ENCODE results near the gene OTOA. TPM values are rescaled to one million over a fixed set of nuclear protein-coding genes. Genes with fewer than 3 reads are reported as not detected.

Gene OTOA
- total RNA-seq (10 to 100 TPM in 1 of 9 donors, 1 to 10 TPM in 3, under 1 TPM in 3, not detected in 2; 0.18 to 15.7 (median 1.1) TPM), polyA plus RNA-seq (1 to 10 TPM in 1 of 3 donors, under 1 TPM in 2; 0.16 to 2.6 (median 0.71) TPM)
- long read RNA-seq, donor 1: 0 reads
- long read RNA-seq, donor 2: 0 reads
- long read RNA-seq, donor 3: 0 reads
- long read RNA-seq, donor 4, partial matches to known transcripts: 4 of 4 reads
- long read RNA-seq, donor 4, other reads (novel, unspliced or antisense): 0 of 4 reads
- long read RNA-seq, donor 5, partial matches to known transcripts: 0 of 1 reads
- long read RNA-seq, donor 5, other reads (novel, unspliced or antisense): 1 of 1 reads
- long read RNA-seq, donor 6: 0 reads
- long read RNA-seq, donor 7: 0 reads
- long read RNA-seq, donor 8, partial matches to known transcripts: 0 of 1 reads
- long read RNA-seq, donor 8, other reads (novel, unspliced or antisense): 0 of 1 reads
- long read RNA-seq, donor 9: 0 reads
- long read RNA-seq, donor 10, partial matches to known transcripts: 0 of 1 reads
- long read RNA-seq, donor 10, other reads (novel, unspliced or antisense): 0 of 1 reads

- peak within 1 kb of the TSS in 1 of 4 donors; percentile 48 for H3K4me3 ChIP-seq
- no peaks in the 10 kb centered on the region for H3K36me3 ChIP-seq (replicated peaks in 1 of 2)
- TF ChIP-seq, protein P1, sequence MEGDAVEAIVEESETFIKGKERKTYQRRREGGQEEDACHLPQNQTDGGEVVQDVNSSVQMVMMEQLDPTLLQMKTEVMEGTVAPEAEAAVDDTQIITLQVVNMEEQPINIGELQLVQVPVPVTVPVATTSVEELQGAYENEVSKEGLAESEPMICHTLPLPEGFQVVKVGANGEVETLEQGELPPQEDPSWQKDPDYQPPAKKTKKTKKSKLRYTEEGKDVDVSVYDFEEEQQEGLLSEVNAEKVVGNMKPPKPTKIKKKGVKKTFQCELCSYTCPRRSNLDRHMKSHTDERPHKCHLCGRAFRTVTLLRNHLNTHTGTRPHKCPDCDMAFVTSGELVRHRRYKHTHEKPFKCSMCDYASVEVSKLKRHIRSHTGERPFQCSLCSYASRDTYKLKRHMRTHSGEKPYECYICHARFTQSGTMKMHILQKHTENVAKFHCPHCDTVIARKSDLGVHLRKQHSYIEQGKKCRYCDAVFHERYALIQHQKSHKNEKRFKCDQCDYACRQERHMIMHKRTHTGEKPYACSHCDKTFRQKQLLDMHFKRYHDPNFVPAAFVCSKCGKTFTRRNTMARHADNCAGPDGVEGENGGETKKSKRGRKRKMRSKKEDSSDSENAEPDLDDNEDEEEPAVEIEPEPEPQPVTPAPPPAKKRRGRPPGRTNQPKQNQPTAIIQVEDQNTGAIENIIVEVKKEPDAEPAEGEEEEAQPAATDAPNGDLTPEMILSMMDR (IDR thresholded peaks at IDR 0.05): no peak
- TF ChIP-seq POLR2A (IDR thresholded peaks at IDR 0.05): no peak
- H3K9me3 ChIP-seq (replicated peaks in 1 of 3): no peaks in the 10 kb centered on the region
- DNase-seq: peak in 2 of 7 donors; percentile 19 to 30
- WGBS, 4 donors: 6 to 24% (median 16%) methylated on average over 11 to 45 of the region's 45 CpGs
- no peaks in the 10 kb centered on the region for H3K27me3 ChIP-seq
- H3K4me1 ChIP-seq (replicated peaks in 1 of 2): peaks cover 0 to 5% of the 10 kb centered on the region in 2 donors
- intact Hi-C loops (cut with DNase I): no loop called here
- H3K27ac ChIP-seq: no peak within 1 kb of the TSS
These were observed at the start of gene OTOA for GRCh38 chr16:21663889-21664647. OTOA (plus strand) TSS chr16:21663968; CDS start chr16:21678515, 14,547 bp downstream.

DNA sequence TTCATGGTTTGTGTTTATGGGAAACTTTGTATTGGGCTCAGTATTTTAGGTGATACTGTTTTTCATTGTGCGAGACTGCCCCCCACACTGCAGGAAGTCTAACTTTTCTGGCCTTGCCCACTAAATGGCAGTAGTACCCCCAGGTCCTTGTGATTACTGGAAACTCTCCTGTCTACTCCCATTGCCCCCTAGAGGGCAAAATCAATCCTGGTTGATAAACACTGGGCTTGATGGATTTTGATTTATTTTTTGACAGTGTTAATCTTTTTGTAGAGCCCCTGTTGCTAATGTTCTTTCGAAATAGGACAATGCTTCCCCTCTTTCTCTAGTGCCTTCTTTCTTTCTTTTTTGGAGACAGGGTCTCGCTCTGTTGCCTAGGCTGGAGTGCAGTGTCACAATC is 48.9 kb upstream of the OTOA start:
- 91 to 100% (median 94%) methylated on average over 3 of the region's 3 CpGs for WGBS, 4 donors

DNA sequence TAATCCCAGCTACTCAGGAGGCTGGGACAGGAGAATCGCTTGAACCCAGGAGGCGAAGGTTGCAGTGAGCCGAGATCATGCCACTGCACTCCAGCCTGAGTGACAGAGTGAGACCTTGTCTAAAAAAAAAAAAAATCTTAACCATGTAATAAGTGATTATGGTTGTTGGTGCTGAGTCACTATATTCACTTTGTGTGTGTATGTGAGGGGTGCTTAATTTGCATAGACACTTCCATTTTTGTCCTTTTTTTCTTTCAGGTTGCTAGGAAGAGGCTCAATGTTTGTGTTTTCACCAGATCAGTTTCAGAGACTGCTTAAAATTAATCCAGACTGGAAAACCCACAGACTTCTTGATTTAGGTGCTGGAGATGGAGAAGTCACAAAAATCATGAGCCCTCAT is 46.2 kb upstream of the OTOA start:
- Histone ChIP-seq H3K4me3 (no peak overlapping the region), H3K4me1 (replicated peaks in 1 of 2) (peaks cover 11 to 29% of the 10 kb centered on the region in 2 donors), H3K36me3 (replicated peaks in 1 of 2) (peaks cover 0 to 7% of the 10 kb centered on the region in 2 donors), H3K9me3 (replicated peaks in 1 of 3) (no peaks in the 10 kb centered on the region), H3K27ac (no peak overlapping the region), H3K27me3 (no peaks in the 10 kb centered on the region)
- DNase-seq: no peak
- 78 to 88% (median 81%) methylated on average over 3 of the region's 3 CpGs for WGBS, 4 donors
- no peak for TF ChIP-seq POLR2A (IDR thresholded peaks at IDR 0.05)
- TF ChIP-seq, protein P1 (IDR thresholded peaks at IDR 0.05): no peak
- intact Hi-C loops (cut with DNase I): no loop called here

More for the DNA sequence above, 48.9 kb upstream of the OTOA start:
- peaks cover 0 to 7% of the 10 kb centered on the region in 2 donors for H3K36me3 ChIP-seq (replicated peaks in 1 of 2)
- no peak for DNase-seq
- no peak overlapping the region for H3K27ac ChIP-seq
- no peaks in the 10 kb centered on the region for H3K9me3 ChIP-seq (replicated peaks in 1 of 3)
- no peak overlapping the region for H3K4me3 ChIP-seq
- H3K27me3 ChIP-seq: no peaks in the 10 kb centered on the region
- peaks cover 18 to 49% of the 10 kb centered on the region in 2 donors for H3K4me1 ChIP-seq (replicated peaks in 1 of 2)
- TF ChIP-seq, protein P1 (IDR thresholded peaks at IDR 0.05): no peak
- no peak for TF ChIP-seq POLR2A (IDR thresholded peaks at IDR 0.05)
- intact Hi-C loops (cut with DNase I): no loop called here

GRCh38 chr16:21618281-21618680 is 45.5 kb upstream of the OTOA start:
- Histone ChIP-seq H3K27ac (no peak overlapping the region), H3K4me3 (no peak overlapping the region), H3K36me3 (replicated peaks in 1 of 2) (peaks cover 0 to 7% of the 10 kb centered on the region in 2 donors), H3K9me3 (replicated peaks in 1 of 3) (no peaks in the 10 kb centered on the region), H3K4me1 (replicated peaks in 1 of 2) (peaks cover 10 to 24% of the 10 kb centered on the region in 2 donors), H3K27me3 (no peaks in the 10 kb centered on the region)
- no peak for TF ChIP-seq POLR2A (IDR thresholded peaks at IDR 0.05)
- TF ChIP-seq, protein P1 (IDR thresholded peaks at IDR 0.05): no peak
- DNase-seq: no peak
- 95 to 98% (median 95%) methylated on average over 5 of the region's 5 CpGs for WGBS, 4 donors
- intact Hi-C loops (cut with DNase I): no loop called here
